Transverse colon (tissue), 4 donors: Measurements from ENCODE around the gene CHRM4. TPM values are rescaled to one million over a fixed set of nuclear protein-coding genes. Genes with fewer than 3 reads are reported as not detected.

Experiments used
- DNase-seq: peaks from one replicate; pipeline ENCODE4 v3.0.0-alpha.2; 2019
- H3K27ac ChIP-seq, 4 donors: fragments of 200-600 bp; sonication (generic); 2 replicates each; pipeline ENCODE4 v1.5.1; 2016 to 2018; ENCODE audit warnings: inconsistent platforms in 4 of 4
- H3K27me3 ChIP-seq: fragments of 200-600 bp; sonication (generic); 2 replicates; pipeline ENCODE4 v1.5.1; 2017; ENCODE audit warnings: inconsistent platforms
- H3K36me3 ChIP-seq, 4 donors: fragments of 200-600 bp; sonication (generic); 2 replicates each; pipeline ENCODE4 v1.5.1; 2017 to 2019; ENCODE audit warnings: inconsistent platforms in 4 of 4
- H3K4me1 ChIP-seq, 4 donors: fragments of 200-600 bp; sonication (generic); 2 replicates each; pipeline ENCODE4 v1.5.1; 2017 to 2020; ENCODE audit warnings: inconsistent platforms in 4 of 4
- H3K4me3 ChIP-seq, 4 donors: fragments of 200-600 bp; sonication (generic); 1 replicate in 1 of 4; 2 replicates in 3 of 4; pipeline versions ENCODE4 v1.5.1 to v1.6.1; 2017 to 2019; ENCODE audit warnings: inconsistent platforms in 4 of 4
- H3K9me3 ChIP-seq, 2 donors: fragments of 200-600 bp; sonication (generic); 2 replicates each; pipeline ENCODE4 v1.5.1; 2017 to 2019; ENCODE audit warnings: inconsistent platforms in 2 of 2
- EP300 ChIP-seq: sonication (generic); formaldehyde crosslinking; IDR thresholded peaks from one replicate; pipeline ENCODE4 v1.6.1; 2017; ENCODE audit warnings: antibody characterized with exemption, low read depth
- POLR2A ChIP-seq: fragments of 450-650 bp; IDR thresholded peaks from one replicate; pipeline ENCODE4 v1.6.1; 2016; ENCODE audit warnings: antibody characterized with exemption, mild to moderate bottlenecking, moderate library complexity
- POLR2AphosphoS5 ChIP-seq, 3 donors: sonication (generic); formaldehyde crosslinking; IDR thresholded peaks; one replicate each; pipeline ENCODE4 v1.6.1; 2016; ENCODE audit warnings: antibody characterized with exemption in 3 of 3
- WGBS, 2 donors: methylation state at CpG; one replicate each; pipeline ENCODE4 v1.1.5; 2018; ENCODE audit warnings: low coverage in 1 of 2; 5-methylcytosine and 5-hydroxymethylcytosine counted together
- in situ Hi-C, 4 donors: fragments of 200-750 bp; cut with MboI; loops; one replicate each; pipeline versions ENCODE4 v1.15.0 to v1.15.1; 2017; ENCODE audit warnings: low sequenced_read_pairs in 3 of 4, low pct_ligation_motif_present in 1 of 4, low pct_unique_long_range_greater_than_20kb in 1 of 4
- intact Hi-C: fragments of 100-400 bp; cut with DNase I; formaldehyde crosslinking; loops from one replicate; pipeline ENCODE4 v1.15.1; 2023; ENCODE audit warnings: low total_unique reads
- total RNA-seq, 4 donors: library from RNA; depleted of rRNA; stranded (reverse); fragments of >200 nt; gene quantifications; one replicate each; pipeline ENCODE4 v1.1.0, GENCODE V29; 2016
- TF ChIP-seq, protein P1 (sequence below), 5 experiments: fragments of 200-600 bp in 3 of 5; fragments of 450-650 bp in 2 of 5; sonication (generic) in 3 of 5; IDR thresholded peaks; 1 replicate in 2 of 5; 2 replicates in 3 of 5; pipeline ENCODE4 v1.5.1; 2016 to 2017; ENCODE audit warnings: antibody characterized with exemption in 5 of 5, inconsistent platforms in 3 of 5, mild to moderate bottlenecking in 2 of 5, moderate library complexity in 1 of 5

CHRM4 gene
- total RNA-seq, 4 donors from 2014 or later = 0.82 to 3.3 TPM; not detected in 2

DNA sequence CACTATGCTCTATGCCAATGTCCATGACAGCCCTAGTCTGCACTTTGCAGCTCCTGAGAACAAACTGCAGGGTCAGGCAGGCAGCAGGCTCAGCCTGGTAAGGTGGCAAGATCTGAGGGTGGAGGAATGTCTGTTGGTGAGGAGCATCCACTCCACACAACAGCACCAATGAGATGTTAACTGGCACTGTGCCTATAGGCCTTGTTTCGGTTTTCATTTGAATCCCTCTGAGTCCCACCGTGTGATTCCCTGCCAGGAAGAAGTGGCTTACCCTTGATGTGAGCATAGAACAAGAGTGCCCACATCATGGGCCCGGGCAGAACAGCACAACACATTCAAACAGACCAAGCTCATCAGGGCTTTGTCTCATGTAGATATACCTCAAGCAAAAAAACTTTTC, 44.1 kb upstream of the CHRM4 start:
- Histone ChIP-seq H3K27ac (no peak overlapping the region), H3K4me3 (no peak overlapping the region), H3K4me1 (no peaks in the 10 kb centered on the region), H3K9me3 (no peaks in the 10 kb centered on the region), H3K36me3 (peaks cover 0 to 28% (median 4%) of the 10 kb centered on the region in 4 donors), H3K27me3 (no peaks in the 10 kb centered on the region)
- intact Hi-C loops (no loop called here), in situ Hi-C loops (no loop called here)
- no peak for TF ChIP-seq POLR2A
- no peak for TF ChIP-seq EP300
- TF ChIP-seq, protein P1, sequence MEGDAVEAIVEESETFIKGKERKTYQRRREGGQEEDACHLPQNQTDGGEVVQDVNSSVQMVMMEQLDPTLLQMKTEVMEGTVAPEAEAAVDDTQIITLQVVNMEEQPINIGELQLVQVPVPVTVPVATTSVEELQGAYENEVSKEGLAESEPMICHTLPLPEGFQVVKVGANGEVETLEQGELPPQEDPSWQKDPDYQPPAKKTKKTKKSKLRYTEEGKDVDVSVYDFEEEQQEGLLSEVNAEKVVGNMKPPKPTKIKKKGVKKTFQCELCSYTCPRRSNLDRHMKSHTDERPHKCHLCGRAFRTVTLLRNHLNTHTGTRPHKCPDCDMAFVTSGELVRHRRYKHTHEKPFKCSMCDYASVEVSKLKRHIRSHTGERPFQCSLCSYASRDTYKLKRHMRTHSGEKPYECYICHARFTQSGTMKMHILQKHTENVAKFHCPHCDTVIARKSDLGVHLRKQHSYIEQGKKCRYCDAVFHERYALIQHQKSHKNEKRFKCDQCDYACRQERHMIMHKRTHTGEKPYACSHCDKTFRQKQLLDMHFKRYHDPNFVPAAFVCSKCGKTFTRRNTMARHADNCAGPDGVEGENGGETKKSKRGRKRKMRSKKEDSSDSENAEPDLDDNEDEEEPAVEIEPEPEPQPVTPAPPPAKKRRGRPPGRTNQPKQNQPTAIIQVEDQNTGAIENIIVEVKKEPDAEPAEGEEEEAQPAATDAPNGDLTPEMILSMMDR (IDR thresholded peaks at IDR 0.05) = no peak
- no peak for TF ChIP-seq POLR2AphosphoS5 (IDR thresholded peaks at IDR 0.05)
- 76% methylated on average over 3 of the region's 3 CpGs; no CpG with 5 or more reads in 1 of the 2 donors for WGBS, 2 donors
- DNase-seq = no peak

DNA sequence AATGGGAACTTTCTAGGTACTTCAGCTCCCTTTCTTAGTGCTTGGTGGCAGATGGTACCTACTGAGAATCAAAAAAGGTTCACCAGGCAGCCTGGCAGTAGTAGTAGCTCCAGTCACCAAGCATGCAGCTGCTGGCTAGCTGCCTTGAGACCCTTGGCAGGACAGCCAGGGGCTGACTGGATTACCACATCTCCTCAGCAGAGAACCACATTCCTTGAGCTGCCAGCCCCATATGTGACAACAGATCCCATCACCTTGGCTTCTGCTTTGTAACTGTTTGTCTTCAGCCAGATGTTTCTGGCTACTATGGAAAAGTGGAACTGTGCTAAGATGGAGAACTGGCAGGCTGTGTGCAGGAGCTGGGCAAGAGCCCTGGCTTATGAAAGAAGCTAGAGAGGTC, 39.6 kb upstream of the CHRM4 start:
- no peak for DNase-seq
- in situ Hi-C loops (no loop called here), intact Hi-C loops (no loop called here)
- Histone ChIP-seq H3K4me3 (no peak overlapping the region), H3K27me3 (no peaks in the 10 kb centered on the region), H3K27ac (no peak overlapping the region), H3K36me3 (peaks cover 0 to 40% (median 3%) of the 10 kb centered on the region in 4 donors), H3K9me3 (no peaks in the 10 kb centered on the region), H3K4me1 (no peaks in the 10 kb centered on the region)
- TF ChIP-seq POLR2A (no peak), EP300 (no peak), POLR2AphosphoS5 (IDR thresholded peaks at IDR 0.05) (no peak)
- TF ChIP-seq, protein P1 (IDR thresholded peaks at IDR 0.05) = no peak

DNA sequence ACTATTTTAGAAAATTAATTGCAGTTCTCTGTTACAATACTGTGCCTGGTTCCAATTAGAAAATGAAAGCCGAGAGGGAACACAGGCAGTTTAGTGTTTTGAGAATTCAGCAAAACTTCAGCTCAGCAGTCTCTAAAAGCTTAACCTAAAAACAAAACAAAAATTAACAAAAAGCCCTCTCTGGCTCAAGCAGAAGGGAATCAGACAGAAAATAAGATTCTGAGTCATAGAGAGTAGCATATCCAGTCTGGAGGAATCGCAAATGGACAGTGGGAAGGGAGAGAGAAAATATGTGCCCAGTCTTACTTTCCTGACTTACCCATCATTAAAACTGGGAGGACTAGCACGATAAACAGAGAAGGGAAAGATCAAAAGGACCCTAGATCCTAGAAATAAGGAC, 38.1 kb upstream of the CHRM4 start:
- no peaks in the 10 kb centered on the region for H3K9me3 ChIP-seq
- H3K36me3 ChIP-seq = peaks cover 0 to 38% (median 3%) of the 10 kb centered on the region in 4 donors
- H3K27ac ChIP-seq = no peak overlapping the region
- WGBS, 2 donors = 84% methylated on average over 3 of the region's 3 CpGs
- in situ Hi-C loops (no loop called here), intact Hi-C loops (no loop called here)
- no peak for TF ChIP-seq POLR2A
- no peak for TF ChIP-seq POLR2AphosphoS5 (IDR thresholded peaks at IDR 0.05)
- TF ChIP-seq, protein P1 (IDR thresholded peaks at IDR 0.05) = no peak
- TF ChIP-seq EP300 = no peak
- no peak overlapping the region for H3K4me3 ChIP-seq
- H3K27me3 ChIP-seq = no peaks in the 10 kb centered on the region
- H3K4me1 ChIP-seq = no peaks in the 10 kb centered on the region
- DNase-seq = no peak

DNA sequence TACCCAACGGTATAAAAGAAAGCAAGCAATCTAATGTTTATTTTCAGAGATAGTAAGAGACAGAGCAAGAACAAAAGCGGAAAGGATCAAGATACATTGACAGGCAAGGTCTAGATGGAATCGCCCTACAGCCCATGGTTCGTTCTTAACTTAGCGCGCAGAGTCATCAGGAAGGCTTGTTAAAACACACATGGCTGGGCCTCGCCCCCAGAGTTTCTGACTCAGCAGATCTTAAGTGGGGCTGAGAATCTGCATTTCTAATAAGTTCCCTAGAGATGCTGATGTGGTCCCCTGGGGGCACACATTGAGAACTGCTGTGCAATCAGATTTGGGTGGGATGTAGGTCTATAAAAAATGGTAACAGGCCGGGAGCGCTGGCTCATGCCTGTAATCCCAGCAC, 35.8 kb upstream of the CHRM4 start:
- Histone ChIP-seq H3K4me3 (no peak overlapping the region), H3K36me3 (peaks cover 0 to 25% (median 3%) of the 10 kb centered on the region in 4 donors), H3K27me3 (no peaks in the 10 kb centered on the region), H3K27ac (no peak overlapping the region), H3K4me1 (peaks cover 0 to 7% (median 3%) of the 10 kb centered on the region in 4 donors), H3K9me3 (no peaks in the 10 kb centered on the region)
- TF ChIP-seq EP300 (no peak), POLR2AphosphoS5 (IDR thresholded peaks at IDR 0.05) (no peak), POLR2A (no peak)
- TF ChIP-seq, protein P1 (IDR thresholded peaks at IDR 0.05) = no peak
- 91% methylated on average over 9 of the region's 9 CpGs; no CpG with 5 or more reads in 1 of the 2 donors for WGBS, 2 donors
- no peak for DNase-seq
- intact Hi-C loops (no loop called here), in situ Hi-C loops (no loop called here)
